Natural killer cell treated with Interleukin-12 subunit alpha and Interleukin-12 subunit beta and Interleukin-15 and Interleukin-18, amount 100 ng/mL, for 72 hours (primary cell): ENCODE data around the gene CTU2. TPM values are rescaled to one million over a fixed set of nuclear protein-coding genes. Genes with fewer than 3 reads are reported as not detected.

Experiments
- ATAC-seq, 2 donors: fragments of 150-1000 bp; cut with Tn5 transposase in 1 of 2; sonication (Bioruptor Pico), chemical (Tn5 transposase) in 1 of 2; 2 replicates each; pipeline ENCODE4 v1.10.0; 2021
- DNase-seq: peaks from one replicate; pipeline ENCODE4 v3.0.0; 2022; ENCODE audit warnings: low spot score
- H3K27ac Mint-ChIP-seq, 2 donors: 1 replicate in 1 of 2; 2 replicates in 1 of 2; pipeline ENCODE4 v1.8.0; 2022; ENCODE audit warnings: mixed read lengths in 2 of 2, mild to moderate bottlenecking in 1 of 2, moderate library complexity in 1 of 2
- H3K27me3 Mint-ChIP-seq, 2 donors: 1 replicate in 1 of 2; 2 replicates in 1 of 2; pipeline ENCODE4 v1.8.0; 2022; ENCODE audit warnings: mixed read lengths in 2 of 2
- H3K36me3 Mint-ChIP-seq: one replicate; pipeline ENCODE4 v1.8.0; 2022; ENCODE audit warnings: mixed read lengths
- H3K4me1 Mint-ChIP-seq, 2 donors: 1 replicate in 1 of 2; 2 replicates in 1 of 2; pipeline ENCODE4 v1.8.0; 2022; ENCODE audit warnings: low read depth in 2 of 2, mixed read lengths in 2 of 2, mild to moderate bottlenecking in 1 of 2
- H3K4me3 Mint-ChIP-seq: one replicate; pipeline ENCODE4 v1.8.0; 2022; ENCODE audit warnings: mixed read lengths
- H3K9me3 Mint-ChIP-seq: 2 replicates; pipeline ENCODE4 v1.8.0; 2022; ENCODE audit warnings: mixed read lengths
- total RNA-seq, 2 donors: library from RNA; stranded (reverse); gene quantifications; one replicate each; pipeline ENCODE4 v1.2.3, GENCODE V29; 2022

Gene CTU2
- total RNA-seq, 2 donors from 2014 or later = 39.0 to 80.4 TPM

DNA sequence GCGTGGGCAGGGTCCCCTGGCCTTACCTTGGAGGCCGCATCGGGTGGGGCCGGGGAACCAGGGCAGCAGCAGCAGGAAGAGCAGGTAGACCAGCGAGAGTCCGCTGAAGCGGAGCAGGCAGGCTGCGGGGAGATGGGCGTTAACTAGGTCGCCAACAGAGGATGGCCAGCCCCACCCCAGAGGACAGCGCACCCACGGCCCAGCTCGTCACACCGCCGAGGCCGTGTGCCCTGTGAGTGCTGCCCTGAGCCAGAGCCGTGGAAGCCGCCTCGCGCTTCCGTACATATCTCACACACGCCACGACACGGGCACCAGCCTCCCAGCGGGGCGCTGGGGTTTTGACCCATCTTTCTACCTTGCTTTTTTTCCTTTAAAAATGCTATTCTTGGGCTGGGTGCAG, 43.1 kb downstream of the CTU2 start:
- DNase-seq (no peak), ATAC-seq (no peak)
- Mint-ChIP-seq H3K4me3 (no peak overlapping the region), H3K36me3 (no peaks in the 10 kb centered on the region), H3K27me3 (no peaks in the 10 kb centered on the region), H3K4me1 (peaks cover 10 to 13% of the 10 kb centered on the region in 2 donors), H3K27ac (no peak overlapping the region), H3K9me3 (no peaks in the 10 kb centered on the region)

DNA sequence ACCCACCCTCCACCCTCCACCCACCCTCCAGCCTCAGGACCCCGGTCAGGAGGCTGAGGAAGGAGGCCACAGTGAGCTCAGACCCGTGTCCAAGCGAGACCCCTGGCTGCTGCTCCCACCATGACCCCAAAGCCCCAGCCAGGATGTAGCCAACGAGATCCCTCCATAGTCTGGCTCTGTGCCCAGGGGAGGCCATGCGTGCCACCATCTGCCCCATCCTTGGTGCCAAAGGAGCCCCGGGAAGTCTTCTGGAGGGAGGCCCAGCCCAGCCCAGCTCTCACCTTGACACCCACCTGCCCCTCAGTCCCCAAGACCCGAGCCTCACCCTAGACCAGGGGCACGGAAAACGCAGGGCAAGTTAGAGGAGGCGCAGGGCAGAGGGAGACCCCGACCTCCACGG, 44.6 kb downstream of the CTU2 start:
- no peaks in the 10 kb centered on the region for H3K27me3 Mint-ChIP-seq
- ATAC-seq (no peak), DNase-seq (no peak)
- H3K4me1 Mint-ChIP-seq = peaks cover 8 to 11% of the 10 kb centered on the region in 2 donors
- H3K36me3 Mint-ChIP-seq = no peaks in the 10 kb centered on the region
- no peaks in the 10 kb centered on the region for H3K9me3 Mint-ChIP-seq
- no peak overlapping the region for H3K4me3 Mint-ChIP-seq
- H3K27ac Mint-ChIP-seq = no peak overlapping the region

DNA sequence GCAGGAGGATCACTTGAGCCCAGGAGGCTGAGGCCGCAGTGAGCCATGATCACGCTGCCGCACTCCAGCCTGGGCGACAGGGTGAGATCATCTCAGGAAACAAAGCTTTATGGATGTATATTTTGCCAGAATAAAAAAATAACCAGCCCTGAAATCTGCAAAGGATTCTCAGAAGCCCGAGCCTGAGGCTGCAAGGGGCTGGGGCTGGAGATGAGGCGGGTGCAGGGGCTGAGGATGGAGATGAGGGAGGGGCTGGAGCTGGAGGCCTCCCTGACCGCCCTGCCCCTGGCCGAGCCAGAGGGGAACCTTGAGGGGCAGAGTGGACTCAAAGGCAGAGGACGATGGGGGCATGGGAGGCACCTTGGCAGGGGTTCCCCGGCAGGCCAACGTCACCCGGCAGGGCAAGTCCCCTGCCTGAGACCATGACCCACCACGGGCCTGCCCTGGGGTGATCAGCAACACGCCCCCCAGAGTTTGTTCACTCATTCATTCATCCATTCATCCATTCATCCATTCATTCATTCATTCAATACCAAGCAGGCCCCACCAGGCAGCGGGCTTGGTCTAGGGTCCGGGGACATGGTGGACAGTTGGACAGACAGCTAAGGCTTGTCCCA, 46.2 kb downstream of the CTU2 start:
- Mint-ChIP-seq H3K27ac (no peak overlapping the region), H3K9me3 (no peaks in the 10 kb centered on the region), H3K4me1 (peaks cover 5 to 8% of the 10 kb centered on the region in 2 donors), H3K27me3 (no peaks in the 10 kb centered on the region), H3K4me3 (no peak overlapping the region), H3K36me3 (no peaks in the 10 kb centered on the region)
- no peak for DNase-seq
- no peak for ATAC-seq

DNA sequence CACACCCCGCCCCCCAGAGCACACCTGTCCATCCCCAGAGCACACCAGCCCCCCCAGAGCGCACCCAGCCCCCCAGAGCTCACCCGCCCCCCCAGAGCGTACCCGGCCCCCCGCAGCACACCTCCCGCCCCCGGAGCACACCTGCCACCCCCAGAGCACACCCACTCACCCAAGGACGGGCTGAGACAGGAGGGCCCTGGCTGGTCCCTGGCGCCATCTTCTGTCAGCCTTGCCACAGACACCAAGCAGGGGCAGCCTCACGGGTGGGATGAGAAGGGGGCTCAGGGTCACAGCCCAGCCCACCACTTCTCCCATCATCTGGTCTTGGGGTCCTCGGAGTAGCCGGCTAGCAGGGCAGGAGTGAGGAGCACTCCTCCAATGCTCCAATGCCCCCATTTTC, 46.9 kb downstream of the CTU2 start:
- H3K36me3 Mint-ChIP-seq = no peaks in the 10 kb centered on the region
- ATAC-seq = no peak
- H3K9me3 Mint-ChIP-seq = no peaks in the 10 kb centered on the region
- H3K27me3 Mint-ChIP-seq = no peaks in the 10 kb centered on the region
- DNase-seq = no peak
- H3K27ac Mint-ChIP-seq = no peak overlapping the region
- H3K4me3 Mint-ChIP-seq = no peak overlapping the region
- peaks cover 5 to 7% of the 10 kb centered on the region in 2 donors for H3K4me1 Mint-ChIP-seq

DNA sequence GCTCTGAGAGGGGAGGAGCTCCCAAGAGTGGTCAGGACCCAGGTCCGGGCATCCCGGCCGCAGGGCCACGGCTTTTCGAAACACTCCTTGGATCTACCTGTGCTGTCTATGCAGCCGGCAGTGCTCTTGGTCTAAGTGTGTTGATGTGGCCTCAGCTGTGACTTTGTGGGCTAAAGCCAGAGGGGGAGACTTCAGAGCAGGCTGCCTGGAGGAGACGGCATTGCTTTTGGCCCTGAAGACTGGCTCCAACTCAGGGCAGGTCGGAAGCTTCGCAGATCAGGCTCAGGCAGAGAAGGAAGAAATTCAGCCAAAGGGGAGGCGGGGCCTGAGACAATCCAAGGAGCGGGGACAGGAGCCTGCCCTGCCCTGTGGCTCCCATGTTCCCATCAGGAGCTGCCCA, 47.3 kb downstream of the CTU2 start:
- H3K27ac Mint-ChIP-seq = no peak overlapping the region
- no peaks in the 10 kb centered on the region for H3K27me3 Mint-ChIP-seq
- DNase-seq (no peak), ATAC-seq (no peak)
- H3K36me3 Mint-ChIP-seq = no peaks in the 10 kb centered on the region
- H3K4me3 Mint-ChIP-seq = no peak overlapping the region
- H3K9me3 Mint-ChIP-seq = no peaks in the 10 kb centered on the region
- H3K4me1 Mint-ChIP-seq = peaks cover 8 to 11% of the 10 kb centered on the region in 2 donors

GRCh38 chr16:88754109-88754911, 48.0 kb downstream of the CTU2 start:
- Mint-ChIP-seq H3K4me3 (no peak overlapping the region), H3K27me3 (no peaks in the 10 kb centered on the region), H3K9me3 (no peaks in the 10 kb centered on the region), H3K27ac (no peak overlapping the region), H3K4me1 (peaks cover 11 to 15% of the 10 kb centered on the region in 2 donors), H3K36me3 (no peaks in the 10 kb centered on the region)
- DNase-seq (no peak), ATAC-seq (no peak)

- DNase-seq (no peak), ATAC-seq (no peak)
- H3K36me3 Mint-ChIP-seq = no peaks in the 10 kb centered on the region
- H3K27me3 Mint-ChIP-seq = no peaks in the 10 kb centered on the region
- peaks cover 11 to 15% of the 10 kb centered on the region in 2 donors for H3K4me1 Mint-ChIP-seq
- no peak overlapping the region for H3K27ac Mint-ChIP-seq
- no peak overlapping the region for H3K4me3 Mint-ChIP-seq
- no peaks in the 10 kb centered on the region for H3K9me3 Mint-ChIP-seq
These were observed 48.8 kb downstream of the CTU2 start for GRCh38 chr16:88754912-88755744.

DNA sequence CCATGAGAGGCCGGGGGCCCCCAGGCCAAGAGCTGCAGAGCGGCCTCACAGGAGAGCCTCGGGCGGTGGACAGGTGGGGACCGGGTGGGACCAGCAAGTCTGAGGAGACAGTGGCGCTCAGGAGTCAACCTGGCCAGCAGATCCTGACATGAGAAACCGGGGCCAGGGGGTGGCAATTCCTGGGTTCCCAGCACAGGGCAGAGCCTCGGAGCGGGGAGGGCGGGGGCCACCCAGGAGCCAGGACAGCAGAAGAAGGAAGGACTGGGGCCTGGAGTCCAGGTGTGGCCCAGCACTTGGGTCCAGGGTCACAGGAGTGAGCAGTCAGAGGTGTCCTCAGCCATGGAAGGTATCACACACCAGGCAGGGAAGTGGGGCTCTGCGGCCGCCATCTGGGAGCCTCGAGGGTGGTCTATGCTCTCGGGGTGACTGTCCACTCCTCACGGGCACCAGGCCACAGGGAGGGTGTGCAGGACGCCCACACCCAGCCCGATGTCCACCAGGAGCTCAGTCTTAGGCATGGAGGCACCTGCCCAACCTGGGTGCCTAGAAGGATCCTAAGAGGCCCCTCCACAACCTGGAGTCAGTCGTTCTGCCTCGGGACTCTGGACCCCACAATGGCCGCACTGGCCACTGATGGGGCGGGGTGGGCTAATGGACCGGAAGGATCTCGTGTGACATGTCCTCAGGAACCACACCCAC, 49.6 kb downstream of the CTU2 start:
- Mint-ChIP-seq H3K36me3 (no peaks in the 10 kb centered on the region), H3K4me1 (peaks cover 11 to 17% of the 10 kb centered on the region in 2 donors), H3K27ac (no peak overlapping the region), H3K4me3 (no peak overlapping the region), H3K9me3 (no peaks in the 10 kb centered on the region), H3K27me3 (no peaks in the 10 kb centered on the region)
- DNase-seq = no peak
- no peak for ATAC-seq

GRCh38 chr16:88758227-88758943, 52.1 kb downstream of the CTU2 start:
- Mint-ChIP-seq H3K9me3 (no peaks in the 10 kb centered on the region), H3K36me3 (no peaks in the 10 kb centered on the region), H3K27ac (no peak overlapping the region), H3K27me3 (no peaks in the 10 kb centered on the region), H3K4me3 (no peak overlapping the region), H3K4me1 (peaks cover 14 to 18% of the 10 kb centered on the region in 2 donors)
- no peak for DNase-seq
- no peak for ATAC-seq

DNA sequence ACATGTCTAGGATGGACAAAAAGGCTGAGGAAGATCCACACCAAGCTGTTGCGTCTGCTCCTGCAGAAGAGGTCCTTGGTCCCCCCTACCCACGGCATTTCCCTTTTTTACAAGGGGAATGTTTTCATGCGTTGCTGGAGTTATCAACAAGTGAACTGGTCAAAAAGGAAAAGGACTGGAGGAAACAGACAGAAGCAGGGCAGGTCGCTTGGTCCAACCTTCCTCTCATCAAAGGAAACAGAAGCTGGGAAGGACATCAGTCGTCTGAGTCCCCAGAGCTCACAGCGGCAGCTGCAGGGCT, 52.6 kb downstream of the CTU2 start:
- Mint-ChIP-seq H3K4me3 (no peak overlapping the region), H3K27me3 (no peaks in the 10 kb centered on the region), H3K36me3 (no peaks in the 10 kb centered on the region), H3K9me3 (no peaks in the 10 kb centered on the region), H3K4me1 (peaks cover 10 to 15% of the 10 kb centered on the region in 2 donors), H3K27ac (no peak overlapping the region)
- DNase-seq (no peak), ATAC-seq (no peak)

GRCh38 chr16:88759245-88759975, 53.1 kb downstream of the CTU2 start:
- peaks cover 10 to 15% of the 10 kb centered on the region in 2 donors for H3K4me1 Mint-ChIP-seq
- H3K27me3 Mint-ChIP-seq = no peaks in the 10 kb centered on the region
- H3K4me3 Mint-ChIP-seq = no peak overlapping the region
- no peak for ATAC-seq
- no peak overlapping the region for H3K27ac Mint-ChIP-seq
- no peaks in the 10 kb centered on the region for H3K36me3 Mint-ChIP-seq
- H3K9me3 Mint-ChIP-seq = no peaks in the 10 kb centered on the region
- no peak for DNase-seq

- Mint-ChIP-seq H3K4me3 (no peak overlapping the region), H3K4me1 (peaks cover 10 to 15% of the 10 kb centered on the region in 2 donors)
These were observed 53.7 kb downstream of the CTU2 start for GRCh38 chr16:88759976-88760350.

More at GRCh38 chr16:88759976-88760350, 53.7 kb downstream of the CTU2 start:
- no peaks in the 10 kb centered on the region for H3K27me3 Mint-ChIP-seq
- ATAC-seq (no peak), DNase-seq (no peak)
- no peaks in the 10 kb centered on the region for H3K9me3 Mint-ChIP-seq
- H3K36me3 Mint-ChIP-seq = no peaks in the 10 kb centered on the region
- no peak overlapping the region for H3K27ac Mint-ChIP-seq
